ENCODE data around the gene SEMA3C.

Gene SEMA3C

DNA sequence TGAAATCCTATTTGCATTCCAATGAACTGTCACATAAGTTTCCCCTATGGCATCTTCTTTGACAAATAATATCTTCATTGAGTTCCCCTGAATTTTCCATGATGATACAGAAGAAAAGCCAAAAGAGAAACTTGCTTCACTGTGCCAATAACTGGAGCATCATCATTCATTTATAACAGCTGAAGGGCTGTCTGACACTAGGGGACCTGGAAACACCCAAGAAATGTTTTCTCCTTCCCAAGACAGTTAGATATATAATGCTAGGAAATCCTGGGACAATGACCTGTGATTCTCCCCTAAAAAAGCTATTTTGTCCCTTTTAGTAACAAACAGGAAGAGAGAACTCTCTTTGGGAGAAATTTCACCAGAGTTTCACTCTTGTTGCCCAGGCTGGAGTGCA is 133.6 kb downstream of the SEMA3C start:
- ATAC-seq: no peak
- TF ChIP-seq TOX (CRISPR knock-in tag; IDR thresholded peaks at IDR 0.05; ENCODE audit: borderline replicate concordance): no peak
- TF ChIP-seq OSR1 (CRISPR knock-in tag; IDR thresholded peaks at IDR 0.05): no peak
- TF ChIP-seq, protein P1, sequence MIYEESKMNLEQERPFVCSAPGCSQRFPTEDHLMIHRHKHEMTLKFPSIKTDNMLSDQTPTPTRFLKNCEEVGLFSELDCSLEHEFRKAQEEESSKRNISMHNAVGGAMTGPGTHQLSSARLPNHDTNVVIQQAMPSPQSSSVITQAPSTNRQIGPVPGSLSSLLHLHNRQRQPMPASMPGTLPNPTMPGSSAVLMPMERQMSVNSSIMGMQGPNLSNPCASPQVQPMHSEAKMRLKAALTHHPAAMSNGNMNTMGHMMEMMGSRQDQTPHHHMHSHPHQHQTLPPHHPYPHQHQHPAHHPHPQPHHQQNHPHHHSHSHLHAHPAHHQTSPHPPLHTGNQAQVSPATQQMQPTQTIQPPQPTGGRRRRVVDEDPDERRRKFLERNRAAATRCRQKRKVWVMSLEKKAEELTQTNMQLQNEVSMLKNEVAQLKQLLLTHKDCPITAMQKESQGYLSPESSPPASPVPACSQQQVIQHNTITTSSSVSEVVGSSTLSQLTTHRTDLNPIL (CRISPR knock-in tag; IDR thresholded peaks at IDR 0.05; ENCODE audit: low read depth): no peak
- no peak for TF ChIP-seq ARNTL (CRISPR knock-in tag; IDR thresholded peaks at IDR 0.05; ENCODE audit: borderline replicate concordance, low read depth)
- TF ChIP-seq, protein P2, sequence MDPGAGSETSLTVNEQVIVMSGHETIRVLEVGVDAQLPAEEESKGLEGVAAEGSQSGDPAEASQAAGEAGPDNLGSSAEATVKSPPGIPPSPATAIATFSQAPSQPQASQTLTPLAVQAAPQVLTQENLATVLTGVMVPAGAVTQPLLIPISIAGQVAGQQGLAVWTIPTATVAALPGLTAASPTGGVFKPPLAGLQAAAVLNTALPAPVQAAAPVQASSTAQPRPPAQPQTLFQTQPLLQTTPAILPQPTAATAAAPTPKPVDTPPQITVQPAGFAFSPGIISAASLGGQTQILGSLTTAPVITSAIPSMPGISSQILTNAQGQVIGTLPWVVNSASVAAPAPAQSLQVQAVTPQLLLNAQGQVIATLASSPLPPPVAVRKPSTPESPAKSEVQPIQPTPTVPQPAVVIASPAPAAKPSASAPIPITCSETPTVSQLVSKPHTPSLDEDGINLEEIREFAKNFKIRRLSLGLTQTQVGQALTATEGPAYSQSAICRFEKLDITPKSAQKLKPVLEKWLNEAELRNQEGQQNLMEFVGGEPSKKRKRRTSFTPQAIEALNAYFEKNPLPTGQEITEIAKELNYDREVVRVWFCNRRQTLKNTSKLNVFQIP (CRISPR knock-in tag; IDR thresholded peaks at IDR 0.05; ENCODE audit: borderline replicate concordance, low read depth): no peak
- TF ChIP-seq PPARA (CRISPR knock-in tag; IDR thresholded peaks at IDR 0.05; ENCODE audit: borderline replicate concordance): no peak

DNA sequence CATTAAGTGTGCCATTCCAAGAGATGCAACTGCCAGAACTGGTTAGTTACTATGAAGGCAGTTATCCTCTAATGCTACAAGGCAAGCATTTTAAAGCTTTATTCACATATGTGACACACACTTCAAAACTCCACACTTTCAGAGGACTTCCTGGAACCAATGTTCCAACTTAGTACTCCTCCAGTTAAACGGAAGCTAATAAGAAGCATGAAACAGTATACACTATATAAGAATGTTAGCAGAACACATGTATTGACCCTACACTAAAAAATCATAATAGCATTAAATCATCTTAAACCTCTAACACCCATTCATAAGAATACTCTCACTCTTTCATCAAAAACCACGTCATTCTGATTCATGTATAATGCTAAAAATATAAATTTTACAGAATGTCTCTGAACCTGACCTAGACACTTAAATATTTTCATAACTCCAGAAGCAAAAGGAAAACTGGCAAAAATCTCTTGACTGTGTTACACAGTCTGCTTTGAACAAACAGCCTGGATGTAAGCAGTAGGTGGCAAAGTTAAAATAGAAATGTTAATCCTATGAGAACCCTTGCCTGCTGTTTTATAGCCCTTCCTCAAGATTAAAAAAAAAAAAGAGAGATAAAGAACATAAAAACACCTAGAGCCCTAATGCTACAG is 135.0 kb downstream of the SEMA3C start:
- peak; percentile 55 for ATAC-seq
- TF ChIP-seq OSR1 (CRISPR knock-in tag; IDR thresholded peaks at IDR 0.05) (no peak), ISL1 (CRISPR knock-in tag; IDR thresholded peaks at IDR 0.05) (peak; percentile 10; the same call in 1 of the 2 replicates)
- TF ChIP-seq, protein P1 (CRISPR knock-in tag; IDR thresholded peaks at IDR 0.05; ENCODE audit: low read depth): no peak
- TF ChIP-seq, protein P3, sequence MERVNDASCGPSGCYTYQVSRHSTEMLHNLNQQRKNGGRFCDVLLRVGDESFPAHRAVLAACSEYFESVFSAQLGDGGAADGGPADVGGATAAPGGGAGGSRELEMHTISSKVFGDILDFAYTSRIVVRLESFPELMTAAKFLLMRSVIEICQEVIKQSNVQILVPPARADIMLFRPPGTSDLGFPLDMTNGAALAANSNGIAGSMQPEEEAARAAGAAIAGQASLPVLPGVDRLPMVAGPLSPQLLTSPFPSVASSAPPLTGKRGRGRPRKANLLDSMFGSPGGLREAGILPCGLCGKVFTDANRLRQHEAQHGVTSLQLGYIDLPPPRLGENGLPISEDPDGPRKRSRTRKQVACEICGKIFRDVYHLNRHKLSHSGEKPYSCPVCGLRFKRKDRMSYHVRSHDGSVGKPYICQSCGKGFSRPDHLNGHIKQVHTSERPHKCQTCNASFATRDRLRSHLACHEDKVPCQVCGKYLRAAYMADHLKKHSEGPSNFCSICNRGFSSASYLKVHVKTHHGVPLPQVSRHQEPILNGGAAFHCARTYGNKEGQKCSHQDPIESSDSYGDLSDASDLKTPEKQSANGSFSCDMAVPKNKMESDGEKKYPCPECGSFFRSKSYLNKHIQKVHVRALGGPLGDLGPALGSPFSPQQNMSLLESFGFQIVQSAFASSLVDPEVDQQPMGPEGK (CRISPR knock-in tag; IDR thresholded peaks at IDR 0.05; ENCODE audit: borderline replicate concordance): no peak
- TF ChIP-seq, protein P2 (CRISPR knock-in tag; IDR thresholded peaks at IDR 0.05; ENCODE audit: borderline replicate concordance, low read depth): 0 out of 2 replicates have a peak, but pooled peaks have one; percentile 28

DNA sequence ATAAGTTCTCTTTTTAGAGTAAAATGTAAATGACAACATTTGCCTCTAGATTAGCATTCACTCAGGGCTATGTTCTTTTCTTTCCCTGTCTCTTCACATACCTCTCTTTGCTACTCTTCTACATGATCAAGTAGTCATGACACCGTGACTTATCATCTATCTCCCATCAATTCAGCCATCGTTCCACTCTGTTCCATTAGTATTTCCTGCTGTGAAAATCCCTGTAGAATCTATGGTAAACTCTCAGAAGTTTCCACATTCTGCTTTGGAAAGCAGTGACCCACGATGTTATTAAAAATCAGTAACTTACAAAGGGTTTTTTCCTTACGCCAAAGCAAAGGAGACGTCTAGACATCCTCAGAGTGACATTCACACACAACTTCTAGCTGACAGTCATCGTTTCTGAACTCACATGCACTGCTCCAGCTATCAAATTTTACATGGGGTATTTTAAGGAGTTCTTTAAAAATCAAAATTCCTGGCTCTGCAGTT is 135.6 kb downstream of the SEMA3C start:
- no peak for ATAC-seq
- no peak for TF ChIP-seq ZFP3 (CRISPR knock-in tag; IDR thresholded peaks at IDR 0.05)
- no peak for TF ChIP-seq BACH2 (CRISPR knock-in tag; IDR thresholded peaks at IDR 0.05; ENCODE audit: borderline replicate concordance)
- TF ChIP-seq TOX (CRISPR knock-in tag; IDR thresholded peaks at IDR 0.05; ENCODE audit: borderline replicate concordance): no peak
- TF ChIP-seq, protein P3 (CRISPR knock-in tag; IDR thresholded peaks at IDR 0.05; ENCODE audit: borderline replicate concordance): no peak
- TF ChIP-seq, protein P4, sequence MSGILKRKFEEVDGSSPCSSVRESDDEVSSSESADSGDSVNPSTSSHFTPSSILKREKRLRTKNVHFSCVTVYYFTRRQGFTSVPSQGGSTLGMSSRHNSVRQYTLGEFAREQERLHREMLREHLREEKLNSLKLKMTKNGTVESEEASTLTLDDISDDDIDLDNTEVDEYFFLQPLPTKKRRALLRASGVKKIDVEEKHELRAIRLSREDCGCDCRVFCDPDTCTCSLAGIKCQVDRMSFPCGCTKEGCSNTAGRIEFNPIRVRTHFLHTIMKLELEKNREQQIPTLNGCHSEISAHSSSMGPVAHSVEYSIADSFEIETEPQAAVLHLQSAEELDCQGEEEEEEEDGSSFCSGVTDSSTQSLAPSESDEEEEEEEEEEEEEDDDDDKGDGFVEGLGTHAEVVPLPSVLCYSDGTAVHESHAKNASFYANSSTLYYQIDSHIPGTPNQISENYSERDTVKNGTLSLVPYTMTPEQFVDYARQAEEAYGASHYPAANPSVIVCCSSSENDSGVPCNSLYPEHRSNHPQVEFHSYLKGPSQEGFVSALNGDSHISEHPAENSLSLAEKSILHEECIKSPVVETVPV (CRISPR knock-in tag; IDR thresholded peaks at IDR 0.05): no peak
- no peak for TF ChIP-seq SNAI2 (CRISPR knock-in tag; IDR thresholded peaks at IDR 0.05)
- TF ChIP-seq, protein P5, sequence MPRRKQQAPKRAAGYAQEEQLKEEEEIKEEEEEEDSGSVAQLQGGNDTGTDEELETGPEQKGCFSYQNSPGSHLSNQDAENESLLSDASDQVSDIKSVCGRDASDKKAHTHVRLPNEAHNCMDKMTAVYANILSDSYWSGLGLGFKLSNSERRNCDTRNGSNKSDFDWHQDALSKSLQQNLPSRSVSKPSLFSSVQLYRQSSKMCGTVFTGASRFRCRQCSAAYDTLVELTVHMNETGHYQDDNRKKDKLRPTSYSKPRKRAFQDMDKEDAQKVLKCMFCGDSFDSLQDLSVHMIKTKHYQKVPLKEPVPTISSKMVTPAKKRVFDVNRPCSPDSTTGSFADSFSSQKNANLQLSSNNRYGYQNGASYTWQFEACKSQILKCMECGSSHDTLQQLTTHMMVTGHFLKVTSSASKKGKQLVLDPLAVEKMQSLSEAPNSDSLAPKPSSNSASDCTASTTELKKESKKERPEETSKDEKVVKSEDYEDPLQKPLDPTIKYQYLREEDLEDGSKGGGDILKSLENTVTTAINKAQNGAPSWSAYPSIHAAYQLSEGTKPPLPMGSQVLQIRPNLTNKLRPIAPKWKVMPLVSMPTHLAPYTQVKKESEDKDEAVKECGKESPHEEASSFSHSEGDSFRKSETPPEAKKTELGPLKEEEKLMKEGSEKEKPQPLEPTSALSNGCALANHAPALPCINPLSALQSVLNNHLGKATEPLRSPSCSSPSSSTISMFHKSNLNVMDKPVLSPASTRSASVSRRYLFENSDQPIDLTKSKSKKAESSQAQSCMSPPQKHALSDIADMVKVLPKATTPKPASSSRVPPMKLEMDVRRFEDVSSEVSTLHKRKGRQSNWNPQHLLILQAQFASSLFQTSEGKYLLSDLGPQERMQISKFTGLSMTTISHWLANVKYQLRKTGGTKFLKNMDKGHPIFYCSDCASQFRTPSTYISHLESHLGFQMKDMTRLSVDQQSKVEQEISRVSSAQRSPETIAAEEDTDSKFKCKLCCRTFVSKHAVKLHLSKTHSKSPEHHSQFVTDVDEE (CRISPR knock-in tag; IDR thresholded peaks at IDR 0.05): no peak
- TF ChIP-seq, protein P1 (CRISPR knock-in tag; IDR thresholded peaks at IDR 0.05; ENCODE audit: low read depth): no peak
- TF ChIP-seq, protein P2 (CRISPR knock-in tag; IDR thresholded peaks at IDR 0.05; ENCODE audit: borderline replicate concordance, low read depth): no peak
- TF ChIP-seq RARB (CRISPR knock-in tag; IDR thresholded peaks at IDR 0.05): no peak
- no peak for TF ChIP-seq GLIS3 (CRISPR knock-in tag; IDR thresholded peaks at IDR 0.05)
- TF ChIP-seq ZC3H10 (CRISPR knock-in tag; IDR thresholded peaks at IDR 0.05): no peak
- no peak for TF ChIP-seq ZNF565 (CRISPR knock-in tag; conservative IDR thresholded peaks at IDR 0.05; ENCODE audit: low read depth)

All from SK-N-SH treated with all-trans-retinoic acid at 6 μM for 48 hours (cell line).